Neutrophil (primary cell): ENCODE measurements around the gene TBC1D20.

Source experiments
- H3K27ac ChIP-seq: fragments of 200-600 bp; sonication (generic); 2 replicates; pipeline ENCODE4 v1.5.1; 2016; ENCODE audit warnings: mild to moderate bottlenecking, moderate library complexity
- H3K27me3 ChIP-seq: fragments of 200-600 bp; sonication (generic); 2 replicates; pipeline ENCODE4 v1.6.0; 2016; ENCODE audit warnings: mild to moderate bottlenecking
- H3K36me3 ChIP-seq: fragments of 200-600 bp; sonication (generic); 2 replicates; pipeline ENCODE4 v1.5.1; 2017
- H3K4me1 ChIP-seq, 2 experiments: fragments of 200-600 bp in 1 of 2; sonication (generic) in 1 of 2; 1 replicate in 1 of 2; 2 replicates in 1 of 2; pipeline versions ENCODE4 v1.5.1 to v1.6.1; 2013 to 2016; ENCODE audit warnings: low read depth in 1 of 2, low read length in 1 of 2, mild to moderate bottlenecking in 1 of 2, moderate library complexity in 1 of 2; ENCODE audit not compliant: control insufficient read depth in 1 of 2, insufficient read depth in 1 of 2
- H3K4me3 ChIP-seq, 2 experiments: fragments of 200-600 bp in 1 of 2; sonication (generic) in 1 of 2; 1 replicate in 1 of 2; 2 replicates in 1 of 2; pipeline ENCODE4 v1.5.1; 2013 to 2016; ENCODE audit warnings: low read depth in 1 of 2, low read length in 1 of 2, mild to moderate bottlenecking in 1 of 2, moderate library complexity in 1 of 2
- H3K9me3 ChIP-seq: fragments of 200-600 bp; sonication (generic); 2 replicates; pipeline ENCODE4 v1.5.1; 2016
- TF ChIP-seq, protein P1 (sequence below): fragments of 200-600 bp; sonication (generic); IDR thresholded peaks from 2 replicates; pipeline ENCODE4 v1.5.1; 2016; ENCODE audit warnings: antibody characterized with exemption

Gene TBC1D20

DNA sequence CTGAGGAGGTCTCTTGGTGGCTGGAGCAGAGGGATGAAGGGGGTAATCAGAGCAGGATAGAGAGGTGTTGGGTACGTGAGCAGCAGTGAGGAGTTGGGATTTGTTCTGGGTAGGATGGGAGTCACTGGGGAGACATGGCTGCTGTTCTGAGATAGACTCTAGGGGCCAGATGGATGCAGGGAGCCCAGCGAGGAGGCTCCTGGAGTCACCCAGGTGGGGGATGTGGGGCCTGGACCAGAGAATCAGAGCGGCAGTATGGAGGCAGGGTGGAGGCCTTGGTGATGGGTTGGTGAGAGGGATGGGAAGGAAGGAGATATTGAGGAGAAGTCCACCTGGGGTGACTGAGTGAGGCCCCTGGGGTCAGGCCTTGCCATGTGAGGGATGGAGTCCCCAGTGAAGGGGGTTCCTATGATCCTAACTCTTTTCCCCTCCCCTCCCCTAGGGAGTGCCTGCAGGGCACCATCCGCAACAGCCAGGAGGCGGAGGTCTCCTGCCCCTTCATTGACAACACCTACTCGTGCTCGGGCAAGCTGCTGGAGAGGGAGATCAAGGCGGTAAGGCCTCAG is 40.6 kb downstream of the TBC1D20 start:
- H3K4me1 ChIP-seq = peaks cover 4 to 7% of the 10 kb centered on the region in 2 experiments
- no peaks in the 10 kb centered on the region for H3K9me3 ChIP-seq
- no peak overlapping the region for H3K4me3 ChIP-seq
- H3K27me3 ChIP-seq = no peaks in the 10 kb centered on the region
- no peak overlapping the region for H3K27ac ChIP-seq
- TF ChIP-seq, protein P1, sequence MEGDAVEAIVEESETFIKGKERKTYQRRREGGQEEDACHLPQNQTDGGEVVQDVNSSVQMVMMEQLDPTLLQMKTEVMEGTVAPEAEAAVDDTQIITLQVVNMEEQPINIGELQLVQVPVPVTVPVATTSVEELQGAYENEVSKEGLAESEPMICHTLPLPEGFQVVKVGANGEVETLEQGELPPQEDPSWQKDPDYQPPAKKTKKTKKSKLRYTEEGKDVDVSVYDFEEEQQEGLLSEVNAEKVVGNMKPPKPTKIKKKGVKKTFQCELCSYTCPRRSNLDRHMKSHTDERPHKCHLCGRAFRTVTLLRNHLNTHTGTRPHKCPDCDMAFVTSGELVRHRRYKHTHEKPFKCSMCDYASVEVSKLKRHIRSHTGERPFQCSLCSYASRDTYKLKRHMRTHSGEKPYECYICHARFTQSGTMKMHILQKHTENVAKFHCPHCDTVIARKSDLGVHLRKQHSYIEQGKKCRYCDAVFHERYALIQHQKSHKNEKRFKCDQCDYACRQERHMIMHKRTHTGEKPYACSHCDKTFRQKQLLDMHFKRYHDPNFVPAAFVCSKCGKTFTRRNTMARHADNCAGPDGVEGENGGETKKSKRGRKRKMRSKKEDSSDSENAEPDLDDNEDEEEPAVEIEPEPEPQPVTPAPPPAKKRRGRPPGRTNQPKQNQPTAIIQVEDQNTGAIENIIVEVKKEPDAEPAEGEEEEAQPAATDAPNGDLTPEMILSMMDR = no peak
- peaks cover 91% of the 10 kb centered on the region for H3K36me3 ChIP-seq

DNA sequence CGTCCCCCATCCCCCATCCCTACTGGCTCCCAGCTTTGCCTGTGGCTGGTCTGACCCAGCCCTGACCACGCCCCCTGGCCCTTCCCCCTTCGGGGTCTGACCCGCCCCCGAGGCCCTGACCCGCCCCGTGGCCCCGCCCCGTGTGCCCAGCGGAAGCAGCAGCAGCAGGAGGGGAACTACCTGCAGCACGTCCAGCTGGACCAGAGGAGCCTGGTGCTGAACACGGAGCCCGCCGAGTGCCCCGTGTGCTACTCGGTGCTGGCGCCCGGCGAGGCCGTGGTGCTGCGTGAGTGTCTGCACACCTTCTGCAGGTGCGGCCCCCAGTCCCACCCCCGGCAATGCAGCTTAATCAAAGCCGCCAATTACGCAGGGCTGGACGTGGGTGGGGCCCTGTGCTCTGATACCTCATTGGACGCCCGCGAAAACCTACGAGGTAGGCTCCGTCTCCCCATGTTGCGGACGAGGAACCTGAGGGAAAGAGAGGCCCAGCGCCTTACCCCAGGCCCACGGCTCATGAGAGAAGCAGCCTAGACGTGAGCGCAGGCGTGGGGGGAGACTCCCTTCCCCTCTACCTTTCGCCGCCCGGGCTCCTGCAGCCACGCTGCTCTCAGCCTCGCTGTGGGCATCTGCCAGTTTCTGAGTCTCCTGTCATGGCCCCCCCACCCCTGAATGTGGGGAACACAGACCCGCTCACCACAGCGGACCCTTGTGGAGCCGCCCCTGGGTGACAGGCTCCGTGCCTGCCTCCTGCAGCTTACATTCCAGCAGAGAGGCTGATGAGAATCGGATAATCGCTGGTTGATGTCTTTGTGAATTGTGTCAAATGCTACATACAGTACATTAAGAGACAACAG is 41.4 kb downstream of the TBC1D20 start:
- TF ChIP-seq, protein P1 = no peak
- peaks cover 4 to 7% of the 10 kb centered on the region in 2 experiments for H3K4me1 ChIP-seq
- no peaks in the 10 kb centered on the region for H3K9me3 ChIP-seq
- no peak overlapping the region for H3K27ac ChIP-seq
- no peaks in the 10 kb centered on the region for H3K27me3 ChIP-seq
- no peak overlapping the region for H3K4me3 ChIP-seq
- H3K36me3 ChIP-seq = peaks cover 89% of the 10 kb centered on the region

GRCh38 chr20:420166-420620 is 42.1 kb downstream of the TBC1D20 start:
- no peaks in the 10 kb centered on the region for H3K27me3 ChIP-seq
- H3K4me3 ChIP-seq = no peak overlapping the region
- peaks cover 7% of the 10 kb centered on the region in 2 experiments for H3K4me1 ChIP-seq
- peaks cover 83% of the 10 kb centered on the region for H3K36me3 ChIP-seq
- no peaks in the 10 kb centered on the region for H3K9me3 ChIP-seq
- TF ChIP-seq, protein P1 = no peak
- H3K27ac ChIP-seq = no peak overlapping the region

DNA sequence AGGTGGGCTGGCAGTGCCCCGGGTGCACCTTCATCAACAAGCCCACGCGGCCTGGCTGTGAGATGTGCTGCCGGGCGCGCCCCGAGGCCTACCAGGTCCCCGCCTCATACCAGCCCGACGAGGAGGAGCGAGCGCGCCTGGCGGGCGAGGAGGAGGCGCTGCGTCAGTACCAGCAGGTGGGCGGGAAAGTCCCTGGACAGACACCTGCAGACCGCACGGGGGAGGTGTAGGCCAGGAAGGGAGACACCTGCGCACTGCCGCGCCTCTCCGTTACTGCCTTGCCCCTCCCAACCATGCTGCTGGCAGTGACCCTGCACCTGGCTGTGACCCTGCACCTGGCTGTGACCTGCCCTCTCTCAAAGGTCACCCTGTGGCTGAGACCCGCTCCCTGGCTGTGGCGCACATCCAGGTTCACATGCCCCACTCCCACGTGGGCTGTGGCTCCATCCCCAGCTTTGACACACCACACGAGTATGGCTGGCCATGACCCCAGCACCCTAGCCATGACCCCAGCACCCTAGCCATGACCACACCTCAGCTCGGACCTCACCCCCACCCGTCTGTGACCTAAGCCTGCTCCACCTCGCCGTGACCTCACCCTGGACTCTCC is 42.7 kb downstream of the TBC1D20 start:
- H3K27me3 ChIP-seq = no peaks in the 10 kb centered on the region
- H3K27ac ChIP-seq = no peak overlapping the region
- H3K4me3 ChIP-seq = no peak overlapping the region
- H3K4me1 ChIP-seq = peaks cover 7% of the 10 kb centered on the region in 2 experiments
- TF ChIP-seq, protein P1 = no peak
- no peaks in the 10 kb centered on the region for H3K9me3 ChIP-seq
- H3K36me3 ChIP-seq = peaks cover 79% of the 10 kb centered on the region

DNA sequence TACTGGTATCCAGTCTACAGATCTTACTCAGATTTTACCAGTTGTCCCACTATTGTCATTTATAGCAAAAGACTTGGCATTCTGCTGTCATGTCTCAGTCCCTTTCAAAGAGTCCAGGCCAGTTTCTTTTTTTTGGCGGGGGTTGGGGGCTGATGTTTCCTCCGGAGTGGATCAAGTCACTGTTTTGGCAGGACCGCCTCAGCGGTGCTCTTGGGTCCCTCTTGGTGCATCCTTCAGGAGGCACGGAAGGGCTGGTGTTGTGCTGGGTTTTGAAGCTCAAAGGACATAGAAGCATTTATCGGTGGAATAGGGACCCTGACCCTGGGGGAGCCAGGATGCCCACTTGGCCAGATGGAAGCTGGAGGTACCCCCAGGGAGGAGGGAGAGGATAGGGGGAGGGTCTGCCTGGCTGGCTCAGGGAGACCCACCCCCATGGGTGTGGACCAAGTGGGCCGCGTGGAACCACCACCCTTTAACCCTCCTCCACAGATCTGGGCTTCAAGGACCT is 43.4 kb downstream of the TBC1D20 start:
- Histone ChIP-seq H3K27ac (no peak overlapping the region), H3K27me3 (no peaks in the 10 kb centered on the region), H3K36me3 (peaks cover 72% of the 10 kb centered on the region), H3K4me3 (no peak overlapping the region), H3K4me1 (peaks cover 7% of the 10 kb centered on the region in 2 experiments), H3K9me3 (no peaks in the 10 kb centered on the region)
- TF ChIP-seq, protein P1 = no peak
